Osteocyte (in vitro differentiated cells): ENCODE measurements around the gene ZSCAN22. TPM values are rescaled to one million over a fixed set of nuclear protein-coding genes. Genes with fewer than 3 reads are reported as not detected.

Source experiments
- DNase-seq: peaks from one replicate; pipeline ENCODE4 v3.0.0; 2021; ENCODE audit warnings: mixed read lengths; ENCODE audit not compliant: unreplicated experiment; ENCODE audit errors: extremely low spot score
- H3K27ac Mint-ChIP-seq: one replicate; pipeline ENCODE4 v1.8.0; 2021; ENCODE audit warnings: mild to moderate bottlenecking, mixed read lengths; ENCODE audit not compliant: unreplicated experiment
- H3K27me3 Mint-ChIP-seq: one replicate; pipeline ENCODE4 v1.8.0; 2021; ENCODE audit warnings: mixed read lengths; ENCODE audit not compliant: unreplicated experiment
- H3K36me3 Mint-ChIP-seq: one replicate; pipeline ENCODE4 v1.8.0; 2021; ENCODE audit warnings: mixed read lengths; ENCODE audit not compliant: unreplicated experiment
- H3K4me1 Mint-ChIP-seq: one replicate; pipeline ENCODE4 v1.8.0; 2021; ENCODE audit warnings: mixed read lengths; ENCODE audit not compliant: unreplicated experiment
- H3K4me3 Mint-ChIP-seq: one replicate; pipeline ENCODE4 v1.8.0; 2021; ENCODE audit warnings: mild to moderate bottlenecking, moderate library complexity, mixed read lengths; ENCODE audit not compliant: unreplicated experiment
- H3K9me3 Mint-ChIP-seq: one replicate; pipeline ENCODE4 v1.8.0; 2021; ENCODE audit warnings: mixed read lengths; ENCODE audit not compliant: unreplicated experiment
- CTCF ChIP-seq: fragments of 200-600 bp; sonication (generic); IDR thresholded peaks from 2 replicates; pipeline ENCODE4 v1.5.0; 2021; ENCODE audit warnings: antibody characterized with exemption, mild to moderate bottlenecking, moderate library complexity
- total RNA-seq: library from RNA; stranded (reverse); gene quantifications from 2 replicates; pipeline ENCODE4 v1.2.1, GENCODE V29; 2021

ZSCAN22 gene
- total RNA-seq, 1 donor from 2014 or later, result 4.1 TPM

- DNase-seq, result no peak
- no peaks in the 10 kb centered on the region for H3K9me3 Mint-ChIP-seq
- peaks cover 23% of the 10 kb centered on the region for H3K36me3 Mint-ChIP-seq
- H3K4me1 Mint-ChIP-seq, result no peaks in the 10 kb centered on the region
- no peaks in the 10 kb centered on the region for H3K27me3 Mint-ChIP-seq
- no peak overlapping the region for H3K27ac Mint-ChIP-seq
- H3K4me3 Mint-ChIP-seq, result no peak overlapping the region
- TF ChIP-seq CTCF, result no peak
Observed at GRCh38 chr19:58317476-58318072, 9.2 kb upstream of the ZSCAN22 start.

GRCh38 chr19:58318297-58318696 lies 8.5 kb upstream of the ZSCAN22 start:
- H3K27ac Mint-ChIP-seq, result no peak overlapping the region
- no peaks in the 10 kb centered on the region for H3K27me3 Mint-ChIP-seq
- no peak for TF ChIP-seq CTCF
- H3K4me3 Mint-ChIP-seq, result no peak overlapping the region
- DNase-seq, result no peak
- peaks cover 19% of the 10 kb centered on the region for H3K36me3 Mint-ChIP-seq
- no peaks in the 10 kb centered on the region for H3K9me3 Mint-ChIP-seq
- H3K4me1 Mint-ChIP-seq, result no peaks in the 10 kb centered on the region

GRCh38 chr19:58319241-58319640 lies 7.6 kb upstream of the ZSCAN22 start:
- no peaks in the 10 kb centered on the region for H3K9me3 Mint-ChIP-seq
- no peak for DNase-seq
- H3K36me3 Mint-ChIP-seq, result peaks cover 11% of the 10 kb centered on the region
- H3K4me1 Mint-ChIP-seq, result no peaks in the 10 kb centered on the region
- H3K27ac Mint-ChIP-seq, result no peak overlapping the region
- no peak for TF ChIP-seq CTCF
- no peak overlapping the region for H3K4me3 Mint-ChIP-seq
- no peaks in the 10 kb centered on the region for H3K27me3 Mint-ChIP-seq

- TF ChIP-seq CTCF, result no peak
- Mint-ChIP-seq H3K4me1 (no peaks in the 10 kb centered on the region), H3K27ac (no peak overlapping the region), H3K9me3 (no peaks in the 10 kb centered on the region), H3K4me3 (no peak overlapping the region), H3K27me3 (no peaks in the 10 kb centered on the region), H3K36me3 (no peaks in the 10 kb centered on the region)
- DNase-seq, result no peak
Observed at GRCh38 chr19:58325311-58326022, 1.3 kb upstream of the ZSCAN22 start.

- Mint-ChIP-seq H3K9me3 (no peaks in the 10 kb centered on the region), H3K4me1 (no peaks in the 10 kb centered on the region), H3K36me3 (no peaks in the 10 kb centered on the region), H3K4me3 (no peak overlapping the region), H3K27ac (no peak overlapping the region), H3K27me3 (no peaks in the 10 kb centered on the region)
- no peak for TF ChIP-seq CTCF
- DNase-seq, result no peak
Observed at GRCh38 chr19:58326501-58326913, 287 bp upstream of the ZSCAN22 start.
